K562 (cell line): ENCODE results near the gene STX1B. TPM values are rescaled to one million over a fixed set of nuclear protein-coding genes. Genes with fewer than 3 reads are reported as not detected.

ENCODE experiments used
- CBFA2T2 ChIP-seq: fragments of 450-650 bp; conservative IDR thresholded peaks from 2 replicates; pipeline ENCODE4 v1.6.1; 2017; ENCODE audit warnings: mild to moderate bottlenecking
- CBX2 ChIP-seq: fragments of 200-600 bp; sonication (generic); IDR thresholded peaks from one replicate; pipeline ENCODE4 v1.6.1; 2012; ENCODE audit warnings: mild to moderate bottlenecking, low read length, inconsistent platforms; ENCODE audit not compliant: insufficient read depth, poor library complexity, severe bottlenecking
- DIDO1 ChIP-seq: fragments of 450-650 bp; IDR thresholded peaks from 2 replicates; pipeline ENCODE4 v1.6.1; 2016; ENCODE audit warnings: low read depth, missing biosample characterization, missing genetic modification characterization
- GABPB1 ChIP-seq: sonication (generic); formaldehyde crosslinking; IDR thresholded peaks from 2 replicates; pipeline ENCODE4 v1.8.0; 2022; ENCODE audit warnings: mild to moderate bottlenecking, missing genetic modification reagents
- GMEB1 ChIP-seq: fragments of 250-450 bp; sonication (Bioruptor Pico); IDR thresholded peaks from 2 replicates; pipeline ENCODE4 v1.4.0; 2020; ENCODE audit warnings: mild to moderate bottlenecking
- HMGN3 ChIP-seq: IDR thresholded peaks from 2 replicates; pipeline ENCODE4 v1.6.1; 2011; ENCODE audit warnings: borderline replicate concordance, low read depth, mild to moderate bottlenecking, mixed read lengths, low read length; ENCODE audit not compliant: insufficient read length; ENCODE audit errors: extremely low read depth
- JUN ChIP-seq, 2 experiments: sonication (generic) in 1 of 2; formaldehyde crosslinking in 1 of 2; IDR thresholded peaks; 2 replicates each; pipeline versions ENCODE4 v1.6.1 to v1.8.0; 2012 to 2022; ENCODE audit warnings: borderline replicate concordance in 2 of 2, mild to moderate bottlenecking in 2 of 2, improper control_type of control experiment in 1 of 2, low read depth in 1 of 2, low read length in 1 of 2, missing genetic modification reagents in 1 of 2
- MAX ChIP-seq: sonication (generic); formaldehyde crosslinking; IDR thresholded peaks from 2 replicates; pipeline ENCODE4 v1.9.0; 2022; ENCODE audit warnings: mild to moderate bottlenecking, missing genetic modification reagents
- MITF ChIP-seq: IDR thresholded peaks from 2 replicates; pipeline ENCODE4 v1.6.1; 2014; ENCODE audit warnings: antibody characterized with exemption
- NBN ChIP-seq: fragments of 450-650 bp; IDR thresholded peaks from 2 replicates; pipeline ENCODE4 v1.6.1; 2016; ENCODE audit warnings: low read depth, mild to moderate bottlenecking
- NCOA2 ChIP-seq, 2 experiments: fragments of 450-650 bp; IDR thresholded peaks; 2 replicates each; pipeline ENCODE4 v1.6.1; 2018; ENCODE audit warnings: mild to moderate bottlenecking in 2 of 2, moderate library complexity in 1 of 2; ENCODE audit not compliant: partially characterized antibody in 2 of 2
- NFYB ChIP-seq: IDR thresholded peaks from 2 replicates; pipeline ENCODE4 v1.6.1; 2011; ENCODE audit warnings: mild to moderate bottlenecking, moderate library complexity; ENCODE audit not compliant: insufficient read length; ENCODE audit errors: extremely low read depth
- PRMT5 ChIP-seq: sonication (generic); formaldehyde crosslinking; IDR thresholded peaks from 2 replicates; pipeline ENCODE4 v1.5.0; 2020; ENCODE audit warnings: missing genetic modification reagents
- RBM22 ChIP-seq: fragments of 200-400 bp; formaldehyde crosslinking; IDR thresholded peaks from 2 replicates; pipeline ENCODE4 v1.6.1; 2018; ENCODE audit warnings: low read length, low read depth; ENCODE audit not compliant: poor library complexity, severe bottlenecking
- RFX5 ChIP-seq: IDR thresholded peaks from 2 replicates; pipeline ENCODE4 v1.6.1; 2011; ENCODE audit warnings: low read depth, mild to moderate bottlenecking, improper control_type of control experiment, low read length
- TAF1 ChIP-seq: IDR thresholded peaks from 2 replicates; pipeline ENCODE4 v1.6.1; 2011; ENCODE audit warnings: mild to moderate bottlenecking, low read length, moderate library complexity; ENCODE audit not compliant: insufficient read depth, control insufficient read depth, severe bottlenecking; ENCODE audit errors: extremely low read depth
- TAF7 ChIP-seq: fragments of 450-650 bp; IDR thresholded peaks from 2 replicates; pipeline ENCODE4 v1.6.1; 2016; ENCODE audit warnings: missing genetic modification characterization, missing compliant biosample characterization
- TRIM24 ChIP-seq, 2 experiments: fragments of 450-650 bp; IDR thresholded peaks; 2 replicates each; pipeline ENCODE4 v1.6.1; 2016
- ZBTB43 ChIP-seq: sonication (generic); formaldehyde crosslinking; IDR thresholded peaks from 2 replicates; pipeline ENCODE4 v1.8.0; 2023; ENCODE audit warnings: mild to moderate bottlenecking, missing genetic modification reagents
- ZBTB7A ChIP-seq: IDR thresholded peaks from 2 replicates; pipeline ENCODE4 v1.6.1; 2011; ENCODE audit warnings: low read depth, mild to moderate bottlenecking, low read length, moderate library complexity, borderline replicate concordance; ENCODE audit not compliant: control insufficient read depth
- ZNF263 ChIP-seq: sonication (generic); formaldehyde crosslinking; IDR thresholded peaks from 2 replicates; pipeline ENCODE4 v1.8.0; 2022; ENCODE audit warnings: mild to moderate bottlenecking, missing genetic modification reagents, borderline replicate concordance
- polyA plus RNA-seq, 8 experiments: library from polyadenylated mRNA; depleted of rRNA in 4 of 8; stranded (reverse) in 5 of 8; unstranded in 3 of 8; fragments of >200 nt; fragmentation: Nextera tagmentation in 2 of 8; fragmentation: Illumina TruSeq in 1 of 8; extraction: Ambion mirVana in 2 of 8; extraction: Trizol in 1 of 8; gene quantifications; 2 replicates each; pipeline versions ENCODE4 v1.2.1 to v1.2.3, GENCODE V29; 2011 to 2014; ENCODE audit warnings: inconsistent platforms in 1 of 8, missing spikeins in 1 of 8
- total RNA-seq, 7 experiments: library from RNA; depleted of rRNA in 6 of 7; stranded (reverse); fragments of >200 nt in 6 of 7; fragmentation: Illumina TruSeq in 2 of 7; extraction: Trizol in 2 of 7; gene quantifications; 2 replicates each; pipeline versions ENCODE4 v1.2.1 to v1.2.3, GENCODE V29; 2011 to 2021; ENCODE audit warnings: low replicate concordance in 1 of 7

STX1B gene
- total and polyA plus RNA-seq, 9 of the 15 experiments (the other 6 are each of a cell fraction or from before 2014, with no cell fraction given) = 0.07 to 2.5 (median 0.86) TPM

- TF ChIP-seq MITF = no peak
- peak; percentile 44; the same call in 1 of the 2 replicates for TF ChIP-seq TAF7 (tag)
- peak; percentile 50; the same call in 1 of the 2 replicates for TF ChIP-seq GMEB1
- TF ChIP-seq RBM22 = peak; percentile 96
- 0 out of 2 replicates have a peak, but pooled peaks have one; percentile 59 for TF ChIP-seq PRMT5
- no peak for TF ChIP-seq NCOA2 (IDR thresholded peaks at IDR 0.05; ENCODE audit: partially characterized antibody in 2 of 2)
- TF ChIP-seq GABPB1 (CRISPR knock-in tag) = peak; percentile 82
- TF ChIP-seq ZBTB7A = no peak
- TF ChIP-seq TRIM24 (IDR thresholded peaks at IDR 0.05) = peak in 1 of 2 experiments; percentile 52; a peak in 1 of 4 replicates
- no peak for TF ChIP-seq CBX2
- TF ChIP-seq TAF1 = peak; percentile 51
- TF ChIP-seq ZNF263 (CRISPR knock-in tag) = peak; percentile 31; the same call in 1 of the 2 replicates
- TF ChIP-seq CBFA2T2 = no peak
- TF ChIP-seq ZBTB43 (CRISPR knock-in tag) = no peak
- TF ChIP-seq HMGN3 = peak; percentile 67
- TF ChIP-seq MAX (CRISPR knock-in tag) = peak; percentile 73
- TF ChIP-seq NFYB = peak; percentile 22
- TF ChIP-seq DIDO1 (tag) = peak; percentile 79; the same call in 1 of the 2 replicates
- no peak for TF ChIP-seq NBN
- no peak for TF ChIP-seq JUN (IDR thresholded peaks at IDR 0.05; ENCODE audit: borderline replicate concordance, low read depth, low read length)
- 0 out of 2 replicates have a peak, but pooled peaks have one; percentile 57 for TF ChIP-seq JUN (CRISPR knock-in tag; IDR thresholded peaks at IDR 0.05; ENCODE audit: borderline replicate concordance)
- no peak for TF ChIP-seq RFX5
Observed at GRCh38 chr16:30957456-30958174, 52.8 kb downstream of the STX1B start, which contains the start of gene SETD1A (continued).
